Stimulated activated CD8-positive, alpha-beta memory T cell treated with anti-CD3 and anti-CD28 coated beads, Interleukin-7, amount 100 ng/mL, for 48 hours (primary cell): ENCODE measurements around the gene FYN.
"Not testable (repeated sequence)": the region's sequence is repeated elsewhere in the genome, so short reads cannot be mapped to it uniquely, and the experiment has no call there.

ENCODE experiments used
- DNase-seq, 2 donors: peaks; one replicate each; pipeline ENCODE4 v3.0.0-alpha.2; 2020; ENCODE audit warnings: low read depth in 1 of 2; ENCODE audit errors: extremely low read depth in 1 of 2

Gene FYN

DNA sequence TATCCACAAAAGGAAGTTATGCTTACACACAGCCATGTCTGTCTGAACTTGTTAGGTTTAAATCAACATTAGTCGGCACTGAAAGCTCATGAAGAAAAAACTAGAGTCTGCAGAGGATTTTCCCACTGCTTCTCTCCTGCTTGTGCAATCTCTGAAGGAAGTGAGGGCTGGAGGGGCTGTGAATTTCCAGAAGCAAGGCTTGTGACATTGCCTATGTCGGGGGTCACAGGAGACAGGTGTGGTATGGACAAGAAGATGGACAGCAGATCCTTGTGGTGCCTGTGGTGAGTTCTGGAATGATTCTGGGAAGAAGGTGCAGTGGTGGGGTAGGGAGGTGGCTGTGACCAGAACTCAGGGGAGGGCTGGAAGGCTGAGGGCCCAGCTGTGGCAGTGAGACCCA lies 183.3 kb downstream of the FYN start:
- no peak for DNase-seq

DNA sequence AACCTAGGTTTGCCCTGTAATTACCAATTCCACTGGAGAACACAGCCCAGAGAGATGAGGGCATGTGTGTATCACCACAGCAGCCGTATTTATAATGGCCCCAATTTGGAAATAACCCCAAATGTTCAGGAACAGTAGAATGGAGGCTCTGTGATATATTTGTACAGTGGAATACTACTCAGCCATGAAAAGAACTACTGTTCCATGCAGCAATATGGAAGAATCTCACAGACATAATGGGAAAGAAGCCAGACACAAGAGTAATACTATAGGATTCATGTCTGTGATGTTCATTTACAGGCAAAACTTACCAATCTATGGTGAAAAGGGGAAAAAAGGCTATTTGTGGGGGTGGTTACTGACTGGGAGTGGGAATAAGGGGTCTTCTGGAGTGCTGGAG lies 183.8 kb downstream of the FYN start:
- DNase-seq, result no peak

DNA sequence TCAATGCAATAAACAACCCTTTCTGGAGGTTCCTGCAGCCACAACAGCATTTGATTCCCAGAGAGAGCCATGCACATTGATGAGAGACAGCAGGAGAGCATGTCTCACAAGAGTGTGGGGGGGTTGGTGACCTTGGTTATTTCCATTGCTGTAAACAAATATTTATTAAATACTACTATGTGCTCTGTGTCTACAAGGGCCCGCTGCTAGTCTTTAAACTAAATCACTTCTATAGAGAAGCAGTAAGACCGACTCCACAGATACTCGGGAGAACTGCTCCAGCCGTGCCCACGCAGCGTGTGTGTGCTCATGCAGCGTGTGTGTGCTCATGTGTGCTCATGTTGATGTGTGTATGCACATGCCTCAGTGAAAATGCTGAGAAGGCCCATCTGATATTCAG lies 184.9 kb downstream of the FYN start:
- no peak for DNase-seq

DNA sequence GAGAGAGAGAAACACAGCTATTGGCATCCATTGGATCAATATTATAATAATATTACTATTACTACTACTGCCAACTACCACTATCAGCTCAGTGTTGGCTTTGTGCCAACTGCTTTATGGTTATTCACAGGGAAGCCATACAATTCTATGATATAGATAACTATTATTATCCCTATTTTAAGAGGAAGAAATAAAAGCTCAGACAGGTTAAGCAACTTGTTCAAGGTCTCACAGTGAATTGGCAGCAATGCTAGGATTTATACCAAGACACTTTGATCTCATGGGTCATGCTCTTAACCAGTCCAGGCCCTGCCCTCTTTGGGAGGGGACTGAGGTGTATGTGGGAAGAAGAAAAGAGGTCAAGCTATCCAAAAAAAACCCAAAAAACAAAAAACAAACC lies 185.6 kb downstream of the FYN start:
- DNase-seq, result no peak

DNA sequence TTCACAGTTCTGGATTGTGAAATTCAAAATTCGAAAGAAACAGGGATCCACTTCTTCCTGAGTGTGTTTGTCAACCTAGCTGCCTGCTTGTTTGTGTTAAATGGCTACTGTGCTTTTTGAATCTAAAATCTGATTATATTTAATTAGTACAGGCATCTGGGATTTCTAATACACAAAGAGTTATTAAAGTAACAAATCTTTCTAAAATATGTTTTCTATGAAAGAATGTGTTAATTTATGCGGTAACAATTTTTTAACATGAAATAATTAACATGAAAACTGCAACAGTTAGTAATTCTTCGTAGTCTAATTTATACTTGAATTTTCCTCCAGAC lies 186.4 kb downstream of the FYN start:
- DNase-seq, result no peak

DNA sequence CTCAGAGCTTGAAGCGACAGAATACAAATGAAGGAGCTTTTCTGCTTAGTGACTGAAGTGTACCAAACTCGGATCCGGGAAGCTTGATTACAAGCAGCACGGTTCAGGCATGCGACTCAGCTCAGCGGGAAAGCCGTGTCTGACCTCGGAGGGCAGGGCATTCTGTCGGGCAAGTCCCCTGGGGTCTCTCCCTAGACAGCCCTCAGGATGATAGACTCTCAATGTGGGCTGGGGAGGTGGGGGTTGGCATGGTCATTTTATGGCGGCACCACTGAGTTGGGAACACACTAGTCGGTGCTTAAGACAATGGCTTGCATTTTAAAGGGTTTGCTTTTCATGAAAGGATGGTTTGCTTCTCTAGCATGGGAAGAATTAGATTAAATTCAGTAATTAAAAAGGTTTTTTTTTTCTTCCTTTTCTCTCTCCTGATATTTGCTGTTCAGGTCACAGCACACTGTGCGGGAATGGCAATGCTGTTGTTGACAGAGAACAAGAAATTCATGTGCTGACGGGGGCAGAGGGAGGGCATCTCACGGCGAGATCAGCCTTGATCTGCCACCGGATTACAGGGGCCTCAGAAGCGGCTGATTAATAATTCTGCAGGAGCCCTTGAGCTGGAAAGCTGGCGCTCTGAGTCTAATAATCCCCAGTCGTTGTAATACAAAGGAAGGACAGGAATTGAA lies 186.9 kb downstream of the FYN start:
- DNase-seq, result no peak

DNA sequence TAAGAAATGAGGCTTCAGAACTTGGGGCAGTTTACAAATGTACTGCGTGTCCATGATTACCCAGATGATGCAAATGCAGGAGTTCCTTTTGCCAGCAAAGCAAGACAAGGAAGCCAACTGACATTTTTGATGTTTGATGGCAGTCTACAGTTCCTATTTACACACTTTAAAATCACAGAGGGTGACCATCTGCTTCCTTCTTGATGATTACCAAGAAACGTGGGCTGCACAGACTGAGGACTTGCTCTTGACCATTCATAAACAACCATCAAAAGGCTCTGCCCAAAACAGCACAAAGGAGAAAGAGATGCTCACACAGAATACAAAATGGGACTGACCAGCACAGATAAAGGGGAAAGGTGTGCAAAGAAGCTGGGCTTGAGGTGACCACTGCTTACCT lies 187.7 kb downstream of the FYN start:
- no peak for DNase-seq

DNA sequence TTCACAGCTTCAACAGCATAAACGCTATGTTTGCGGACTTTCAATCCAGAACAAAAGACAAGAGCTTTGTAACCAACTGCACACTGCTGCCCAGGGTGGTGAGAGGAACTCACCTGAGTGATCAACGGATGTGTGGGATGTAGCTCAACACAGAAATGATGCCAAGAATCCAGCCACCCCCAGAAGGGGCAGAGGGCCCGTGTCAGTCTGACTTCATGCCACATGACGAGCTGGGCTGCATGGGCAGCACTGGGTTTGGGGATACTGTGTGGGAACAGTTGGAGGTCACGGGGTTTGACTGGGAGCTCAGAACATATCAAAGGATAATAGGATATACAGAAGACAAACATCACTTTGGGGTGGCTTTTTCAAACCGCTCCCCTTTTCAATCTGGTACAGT lies 188.2 kb downstream of the FYN start:
- DNase-seq, result no peak

DNA sequence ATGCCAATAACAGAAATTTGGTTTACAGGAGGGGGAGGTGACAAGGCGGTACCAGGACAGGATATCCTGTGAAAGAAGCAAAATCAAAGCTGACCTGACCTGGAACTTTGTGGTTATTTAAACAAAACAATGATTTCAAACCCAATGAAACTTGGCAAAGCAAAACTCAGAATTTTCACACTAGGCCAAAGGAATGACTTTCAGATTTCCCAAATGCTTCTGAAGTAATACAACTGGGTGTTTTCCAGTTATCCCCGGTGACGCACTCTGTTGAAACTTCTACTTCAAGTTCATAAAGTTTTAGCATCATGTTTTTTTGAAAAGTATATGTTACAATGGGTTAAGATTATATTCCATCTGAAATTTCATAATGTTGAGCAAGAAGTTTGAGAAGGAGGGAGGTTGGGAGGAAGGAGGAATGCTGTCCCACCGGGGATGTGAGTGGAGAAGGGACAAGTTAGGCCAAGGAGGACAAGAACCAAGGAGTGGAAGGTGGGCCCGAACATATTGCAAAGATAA lies 189.4 kb downstream of the FYN start:
- DNase-seq, result no peak

DNA sequence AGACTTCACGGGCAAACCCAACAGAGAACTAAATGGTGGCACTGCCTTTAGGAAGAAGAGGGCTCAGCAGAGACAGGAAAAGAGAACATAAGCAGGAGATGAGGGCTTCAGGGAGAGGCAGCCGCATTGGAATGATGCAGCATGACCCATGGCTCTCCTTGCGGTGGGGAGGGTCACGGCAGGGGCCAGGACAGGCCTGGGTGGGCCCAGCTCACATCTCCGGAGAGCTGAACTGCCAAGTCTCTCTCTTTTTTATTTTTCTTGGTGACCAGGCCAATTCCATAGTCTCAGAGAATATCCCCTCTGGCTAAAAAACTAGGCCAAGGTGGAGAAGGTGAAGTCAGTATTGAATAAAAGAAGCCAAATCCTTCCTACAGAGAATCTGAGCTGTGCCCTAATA lies 190.1 kb downstream of the FYN start:
- DNase-seq, result no peak

DNA sequence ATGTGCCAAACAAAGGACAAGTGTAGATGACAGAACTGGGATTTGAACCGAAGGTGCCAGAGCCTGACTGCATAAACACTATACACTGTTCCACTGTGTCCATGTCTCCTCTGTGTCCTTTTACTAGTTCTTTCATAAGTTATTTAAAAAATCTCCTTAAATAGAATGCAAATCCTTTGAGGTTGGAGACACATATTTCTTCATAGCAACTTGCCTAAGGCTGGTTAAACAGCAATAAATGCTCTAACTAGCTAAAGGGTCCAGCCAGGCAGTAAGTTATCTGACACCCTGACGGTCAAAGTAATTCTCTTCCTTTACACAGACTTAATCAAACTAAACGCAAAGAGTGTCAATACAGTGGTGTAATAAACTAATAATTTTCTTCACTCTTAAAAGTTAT lies 191.4 kb downstream of the FYN start:
- DNase-seq, result no peak

DNA sequence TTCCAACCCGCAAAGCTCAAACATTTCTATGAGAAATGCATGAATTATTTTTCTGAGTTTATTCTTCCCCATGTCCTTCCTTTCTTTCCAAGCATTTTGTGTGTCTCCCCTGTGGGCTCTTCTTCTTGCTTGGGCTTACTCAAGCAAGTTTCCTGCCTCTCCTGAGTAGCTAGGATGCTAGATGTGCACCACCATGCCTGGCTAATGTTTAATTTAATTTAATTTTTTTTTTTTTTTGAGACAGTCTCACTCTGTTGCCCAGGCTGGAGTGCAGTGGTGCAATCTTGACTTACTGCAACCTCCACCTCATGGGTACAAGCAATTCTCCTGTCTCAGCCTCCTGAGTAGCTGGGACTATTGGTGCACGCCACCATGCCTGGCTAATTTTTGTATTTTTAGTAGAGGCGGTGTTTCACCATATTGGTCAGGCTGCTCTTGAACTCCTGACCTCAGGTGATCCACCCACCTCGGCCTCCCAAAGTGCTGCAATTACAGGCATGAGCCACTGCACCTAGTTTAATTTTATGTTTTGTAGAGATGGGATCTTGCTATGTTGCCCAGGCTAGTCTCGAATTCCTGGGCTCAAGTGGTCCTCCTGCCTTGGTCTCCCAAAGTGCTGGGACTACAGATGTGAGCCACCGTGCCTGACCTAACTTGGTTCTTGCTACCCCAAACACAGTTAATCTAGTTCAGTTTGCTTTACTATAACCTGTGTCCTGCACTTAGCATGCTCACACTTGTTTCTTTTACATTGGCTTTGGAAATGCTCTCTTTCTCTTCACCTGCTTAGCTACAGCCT lies 192.2 kb downstream of the FYN start:
- DNase-seq, result not testable (repeated sequence)

DNA sequence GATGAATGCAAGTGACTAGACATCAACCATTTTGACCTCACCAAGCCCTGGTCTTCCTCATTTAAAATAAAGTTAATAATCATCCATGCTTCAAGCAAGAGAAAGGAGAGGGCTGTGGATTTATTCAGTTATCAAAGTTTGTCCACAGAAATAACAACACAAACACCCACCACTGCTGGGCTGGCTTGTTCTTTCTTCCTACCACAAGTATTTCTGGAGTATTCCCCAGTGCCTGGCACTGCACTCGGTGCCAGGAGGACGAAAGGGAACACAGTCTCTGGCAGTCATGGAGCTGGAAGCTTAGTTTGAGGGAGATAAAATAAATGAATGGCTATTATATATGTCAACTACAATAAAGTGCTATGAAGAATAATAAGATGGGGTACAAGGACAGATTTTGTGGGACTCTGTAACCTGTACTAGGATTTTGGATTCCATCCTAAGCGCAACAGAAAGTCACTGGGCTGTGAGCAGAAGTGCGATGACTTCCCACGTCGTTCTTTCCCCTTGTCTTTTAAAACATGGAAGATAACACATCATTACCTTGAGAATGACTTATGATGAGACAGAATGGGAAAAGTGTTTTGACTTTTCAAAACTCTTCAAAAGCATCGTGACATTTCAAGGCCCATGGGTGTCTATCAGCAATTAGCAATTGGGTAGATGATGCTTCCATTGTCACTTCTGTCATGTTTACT lies 193.1 kb downstream of the FYN start:
- no peak for DNase-seq

DNA sequence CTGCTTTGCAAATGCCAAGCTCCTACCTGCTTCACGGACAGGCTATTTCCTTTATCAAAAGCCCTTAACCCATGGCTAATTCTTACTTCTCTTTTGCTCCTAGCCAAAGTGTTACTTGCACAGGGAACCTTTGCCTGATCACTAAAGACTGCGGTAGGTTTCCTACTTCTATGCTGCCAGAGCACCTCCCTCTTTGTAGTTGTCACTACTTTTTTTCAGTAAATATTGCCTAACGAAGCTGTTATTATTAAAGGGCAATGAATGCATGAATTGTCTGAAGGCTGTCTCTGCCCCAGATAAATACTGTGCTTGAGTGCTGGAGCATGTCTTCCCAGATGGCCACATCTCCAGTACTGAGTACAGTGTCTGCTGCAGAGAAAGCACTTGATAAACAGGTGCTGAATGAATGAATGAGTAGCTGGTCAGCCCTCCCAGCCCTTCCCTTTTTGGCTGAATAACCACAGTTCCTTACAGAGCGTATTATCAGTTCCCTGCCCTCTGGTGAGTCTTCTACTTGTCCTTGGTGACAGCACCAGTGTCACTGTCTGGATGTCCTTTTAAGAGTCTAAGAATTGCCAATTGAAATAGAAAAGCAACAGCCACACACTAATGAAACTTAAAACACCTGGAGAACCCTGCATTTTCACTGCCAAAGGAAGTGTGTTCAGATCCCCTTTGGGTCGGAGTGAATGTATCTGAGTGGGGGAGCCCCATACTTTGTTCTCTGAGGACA lies 194.0 kb downstream of the FYN start:
- no peak for DNase-seq

DNA sequence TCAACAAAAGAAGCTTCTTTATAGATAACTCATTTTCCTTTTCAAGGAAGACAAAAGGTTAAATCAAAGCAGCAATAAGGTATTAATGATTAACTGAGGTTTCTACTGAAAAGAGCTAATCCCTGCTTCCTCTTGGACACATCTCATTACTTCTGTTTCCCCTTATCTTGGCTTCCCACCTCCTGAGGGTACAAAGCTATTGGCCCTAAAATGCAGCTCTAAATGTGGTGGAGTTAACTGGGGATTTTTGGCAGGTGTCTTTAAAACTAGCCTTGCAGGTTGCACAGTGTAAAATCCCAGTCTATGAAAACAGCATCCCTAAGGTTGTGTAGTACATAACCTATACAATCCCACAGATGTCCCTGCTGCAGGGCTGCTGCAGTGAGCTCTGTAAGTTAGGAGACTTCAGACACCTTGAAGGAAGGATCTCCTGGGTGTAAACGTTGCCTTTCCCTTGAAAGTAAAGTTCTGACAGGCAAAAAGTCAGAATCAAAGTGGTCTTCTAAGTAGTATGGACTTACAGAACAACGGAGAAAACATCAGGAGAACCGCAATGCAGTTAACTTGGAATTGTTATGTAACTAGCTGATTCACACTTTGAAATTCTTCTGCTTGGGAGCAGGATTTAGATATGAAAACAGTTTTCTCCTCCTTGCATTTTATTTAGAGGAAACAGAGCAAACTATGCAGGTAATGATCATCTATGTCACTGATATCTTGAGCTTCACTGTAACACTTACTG lies 195.8 kb downstream of the FYN start:
- no peak for DNase-seq

DNA sequence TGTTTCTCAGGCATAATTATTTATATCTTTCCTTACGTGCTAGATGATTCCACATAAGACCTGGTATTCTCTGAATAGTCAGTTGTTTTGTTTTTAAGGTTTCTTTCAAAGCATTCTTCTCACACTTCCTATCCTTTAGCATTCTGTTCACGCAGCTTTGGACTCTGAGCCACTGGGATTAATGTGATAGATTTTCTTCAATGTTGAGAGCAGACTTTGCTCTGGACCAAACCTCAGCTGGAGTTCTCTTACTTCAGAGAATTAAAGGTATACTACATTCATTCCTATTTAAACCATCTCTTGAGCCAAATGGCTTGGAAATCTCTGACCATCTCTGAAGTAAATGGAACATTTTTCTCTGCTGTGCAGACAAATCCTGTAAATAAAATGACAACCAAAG lies 196.9 kb downstream of the FYN start:
- no peak for DNase-seq

DNA sequence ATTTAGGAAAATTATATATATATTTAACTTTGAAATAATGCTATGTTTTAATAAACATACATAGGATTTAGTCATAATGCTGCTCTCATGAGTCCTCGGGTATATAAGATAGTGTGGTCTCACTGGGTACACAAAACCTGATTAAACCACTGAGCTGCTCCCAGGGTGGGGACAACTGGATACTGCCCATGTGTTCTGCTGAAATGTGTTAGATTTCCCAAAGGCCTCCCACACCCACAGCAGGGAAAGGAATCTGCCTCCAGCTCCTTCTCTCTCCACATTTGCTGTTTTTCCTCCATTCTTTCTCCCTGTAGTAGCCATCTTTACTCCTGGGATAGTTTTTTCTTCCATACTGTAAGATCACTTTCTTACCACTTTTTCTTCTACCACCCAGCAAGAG lies 198.4 kb downstream of the FYN start:
- no peak for DNase-seq

DNA sequence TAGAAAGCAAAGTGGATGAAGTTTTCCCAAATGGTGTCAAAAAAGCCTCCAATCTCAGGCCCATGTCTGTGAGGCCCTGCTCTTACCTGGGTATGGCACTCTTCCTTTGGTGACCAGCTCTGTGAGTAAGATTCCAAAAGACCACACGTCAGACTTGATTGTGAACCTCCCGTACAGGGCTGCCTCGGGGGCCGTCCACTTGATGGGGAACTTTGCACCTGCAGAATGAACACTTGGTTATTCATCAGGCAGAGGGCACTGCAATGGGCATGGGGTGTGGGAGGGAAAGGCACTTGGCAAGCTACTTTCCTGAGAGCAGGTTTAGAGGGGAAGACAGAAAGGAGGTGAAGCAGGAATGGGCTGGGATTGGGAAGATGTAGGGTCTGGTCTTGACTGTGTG lies 198.8 kb downstream of the FYN start:
- no peak for DNase-seq

DNA sequence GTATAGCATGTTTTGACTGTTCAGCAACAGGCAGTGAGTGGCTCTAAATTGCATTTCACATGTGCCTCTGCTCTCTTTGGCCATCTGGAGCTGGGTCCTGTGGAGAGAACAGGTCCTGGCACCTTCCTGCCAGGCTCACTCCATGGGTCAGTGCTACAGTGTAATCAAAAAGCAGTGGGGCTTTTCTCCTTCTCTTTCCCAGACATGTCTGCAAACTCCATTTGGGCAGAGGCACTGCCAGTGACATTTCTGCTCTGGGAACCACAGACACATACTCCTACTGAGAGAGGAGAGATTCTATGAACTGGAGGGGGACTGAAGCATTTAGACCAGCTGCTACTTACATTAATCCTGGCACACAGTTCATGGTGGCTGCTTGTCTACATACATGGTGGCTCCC lies 199.3 kb downstream of the FYN start:
- DNase-seq, result no peak

DNA sequence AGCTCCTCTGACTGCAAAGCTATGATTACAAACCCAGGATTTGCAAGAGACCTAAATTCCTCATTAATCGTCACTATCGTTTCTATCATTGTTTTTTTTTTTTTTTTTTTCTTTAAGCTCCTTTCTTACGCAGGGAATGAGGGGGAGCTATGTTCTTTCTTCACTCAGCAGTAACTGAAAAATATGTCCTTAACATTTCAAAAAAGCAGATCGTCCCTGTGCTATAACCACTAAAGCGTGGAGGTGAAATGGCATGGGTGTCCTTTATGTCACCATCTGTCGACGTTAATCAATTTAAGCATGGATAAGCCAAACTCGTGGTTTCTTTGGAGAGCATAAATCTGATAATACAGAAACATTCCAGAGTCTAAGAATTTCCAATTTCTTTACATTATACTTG lies 199.7 kb downstream of the FYN start:
- DNase-seq, result no peak
